ENCODE results near the gene LPXN. TPM values are rescaled to one million over a fixed set of nuclear protein-coding genes. Genes with fewer than 3 reads are reported as not detected.

LPXN gene
- total RNA-seq, 1 experiment from 2014 or later = 67.3 TPM

- DNase-seq (ENCODE audit: low read depth) = peak; percentile 75
Measured at GRCh38 chr11:58524232-58525036, 51.2 kb downstream of the LPXN start.

DNA sequence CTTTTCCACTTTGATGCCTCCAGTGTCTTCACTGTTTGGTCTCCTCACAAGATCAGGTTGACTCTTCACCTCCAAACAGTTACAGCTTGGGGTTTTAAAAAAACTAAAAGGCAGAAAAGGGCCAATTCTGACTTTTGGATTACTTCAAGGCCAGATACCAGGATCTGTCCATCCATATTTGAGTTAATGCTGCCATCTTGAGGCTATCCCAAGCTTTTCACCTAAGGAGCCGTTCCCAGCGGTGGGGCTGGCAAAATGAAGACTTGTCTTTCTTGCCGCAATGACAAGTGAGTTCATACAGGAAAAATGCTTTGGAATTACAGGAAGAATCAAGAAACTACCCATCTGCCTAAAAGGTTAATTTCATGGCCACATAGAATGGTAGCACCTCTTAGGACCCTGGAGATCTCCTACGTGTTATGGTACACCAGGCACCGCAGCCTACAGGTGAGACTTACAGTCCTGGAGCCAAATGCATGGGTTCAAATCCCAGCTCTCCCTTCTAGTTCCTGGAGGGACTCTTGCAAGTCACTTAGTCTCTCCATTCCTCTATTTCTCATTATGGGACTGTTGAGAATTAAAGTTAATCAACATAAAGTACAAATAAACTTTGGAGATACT is 61.8 kb downstream of the LPXN start:
- peak; percentile 67 for DNase-seq (ENCODE audit: low read depth)

- no peak for DNase-seq (ENCODE audit: low read depth)
Measured at GRCh38 chr11:58511636-58512035, 64.0 kb downstream of the LPXN start.

GRCh38 chr11:58509748-58510147 is 65.9 kb downstream of the LPXN start:
- no peak for DNase-seq (ENCODE audit: low read depth)

- no peak for DNase-seq (ENCODE audit: low read depth)
Measured at GRCh38 chr11:58508814-58509213, 66.8 kb downstream of the LPXN start.

DNA sequence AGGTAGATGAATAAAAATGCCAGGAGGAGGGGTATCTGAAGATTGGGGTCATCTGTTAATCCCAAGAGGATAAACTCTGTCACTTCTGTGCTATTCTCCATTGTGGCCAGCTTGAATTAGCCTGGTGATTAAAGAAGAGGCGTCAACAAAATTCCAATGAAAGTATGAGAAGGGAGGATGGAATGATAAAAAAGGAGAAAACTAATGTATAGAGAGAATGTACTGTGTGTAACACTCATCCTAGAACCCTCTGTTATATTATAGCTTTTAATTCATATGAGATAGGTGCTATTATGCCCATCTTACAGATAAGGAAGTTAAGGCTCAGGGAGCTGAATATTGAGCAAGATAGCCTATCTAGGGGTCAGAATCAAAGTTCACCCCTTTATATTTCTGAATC is 67.7 kb downstream of the LPXN start, which contains the start of gene OR5B21:
Gene OR5B21 (minus strand): TSS at position 101 of the 400 bp plus-strand sequence. CDS start 0 bp downstream, at position 101.
- DNase-seq (ENCODE audit: low read depth) = no peak

DNA sequence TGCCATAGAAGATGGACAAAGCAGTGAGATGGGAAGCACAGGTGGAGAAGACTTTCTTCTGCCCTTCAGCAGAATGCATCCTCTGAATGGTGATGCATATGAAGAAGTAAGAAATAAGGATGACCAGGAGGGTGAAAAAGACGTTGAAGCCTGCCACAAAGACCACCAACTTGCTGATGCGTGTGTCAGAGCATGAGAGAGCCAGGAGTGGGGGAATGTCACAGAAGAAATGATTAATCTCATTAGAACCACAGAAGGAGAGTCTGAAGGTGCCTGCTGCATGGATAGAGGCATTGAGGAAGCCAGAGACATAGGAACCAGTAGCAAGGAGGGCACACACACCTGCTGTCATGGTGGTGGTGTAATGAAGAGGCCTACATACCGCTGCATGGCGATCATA is 68.3 kb downstream of the LPXN start:
- DNase-seq (ENCODE audit: low read depth) = no peak

- DNase-seq (ENCODE audit: low read depth) = no peak
Measured at GRCh38 chr11:58506935-58507334, 68.7 kb downstream of the LPXN start.

DNA sequence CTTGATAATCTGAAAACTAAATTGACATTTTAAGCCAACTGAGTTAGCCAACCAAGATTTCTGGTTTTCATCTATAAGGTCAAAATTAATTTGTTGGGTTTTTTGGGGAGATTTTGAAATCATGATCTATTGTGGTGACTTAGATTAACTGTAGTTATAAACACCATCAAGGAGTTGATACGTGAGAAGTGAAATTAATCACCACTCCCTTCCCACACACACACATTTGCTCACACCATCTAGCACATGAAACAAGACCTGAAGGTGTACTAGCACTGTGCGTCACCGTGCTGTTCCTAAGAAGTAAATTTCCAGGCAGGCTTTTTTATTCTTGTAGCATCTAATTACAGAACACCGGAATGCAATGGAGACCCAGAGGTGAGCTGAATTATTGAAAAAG is 69.8 kb downstream of the LPXN start:
- DNase-seq (ENCODE audit: low read depth) = no peak

- DNase-seq (ENCODE audit: low read depth) = no peak
Measured at GRCh38 chr11:58504232-58504631, 71.4 kb downstream of the LPXN start.

DNA sequence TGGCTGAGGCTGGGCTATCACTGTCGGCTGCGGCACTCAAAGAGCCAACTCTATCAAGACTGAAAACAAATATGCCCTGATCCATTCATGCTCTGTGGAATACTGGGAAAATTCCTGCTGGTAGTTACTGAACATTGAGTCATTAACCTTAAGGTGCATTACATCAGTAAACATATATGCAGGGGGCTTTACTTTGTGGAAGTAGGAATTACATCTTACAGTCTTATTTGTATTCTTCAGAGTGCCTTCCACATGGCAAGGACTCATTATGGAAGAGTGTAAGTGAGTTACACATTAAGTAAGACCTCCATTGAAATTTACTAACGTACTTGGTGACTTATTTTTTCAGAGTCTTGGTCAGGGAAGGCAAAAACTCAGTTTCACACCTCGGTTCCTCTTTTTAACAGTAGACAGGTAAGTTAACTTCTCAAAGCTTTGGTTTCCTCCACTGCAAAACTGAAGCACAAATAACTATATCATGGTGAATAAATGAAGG is 72.2 kb downstream of the LPXN start:
- DNase-seq (ENCODE audit: low read depth) = no peak

GRCh38 chr11:58502004-58502403 is 73.7 kb downstream of the LPXN start:
- DNase-seq (ENCODE audit: low read depth) = no peak

GRCh38 chr11:58498464-58498863 is 77.2 kb downstream of the LPXN start:
- DNase-seq (ENCODE audit: low read depth) = no peak

DNA sequence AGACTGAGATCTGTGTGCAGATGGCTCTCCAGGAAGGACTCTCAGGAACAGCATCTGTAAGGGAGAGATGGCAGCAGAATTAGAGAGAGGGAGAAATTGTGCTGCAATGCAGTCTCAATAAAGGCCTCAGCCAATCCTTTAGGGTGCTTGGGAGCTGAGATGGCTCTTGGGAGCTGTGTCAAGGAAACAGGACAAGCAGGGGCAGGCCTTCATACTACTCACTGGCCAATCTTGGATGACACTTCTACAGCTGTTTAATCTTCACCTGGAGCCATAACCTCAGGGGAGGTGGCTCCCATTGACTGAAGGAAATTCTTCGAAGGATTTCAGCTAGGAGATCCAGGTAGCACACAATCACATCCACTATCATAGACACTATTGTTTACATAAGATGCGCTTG is 77.7 kb downstream of the LPXN start:
- DNase-seq (ENCODE audit: low read depth) = no peak

- no peak for DNase-seq (ENCODE audit: low read depth)
Measured at GRCh38 chr11:58495906-58496305, 79.8 kb downstream of the LPXN start.

- DNase-seq (ENCODE audit: low read depth) = no peak
Measured at GRCh38 chr11:58494101-58494500, 81.6 kb downstream of the LPXN start.

GRCh38 chr11:58493676-58494075 is 82.0 kb downstream of the LPXN start:
- DNase-seq (ENCODE audit: low read depth) = no peak

DNA sequence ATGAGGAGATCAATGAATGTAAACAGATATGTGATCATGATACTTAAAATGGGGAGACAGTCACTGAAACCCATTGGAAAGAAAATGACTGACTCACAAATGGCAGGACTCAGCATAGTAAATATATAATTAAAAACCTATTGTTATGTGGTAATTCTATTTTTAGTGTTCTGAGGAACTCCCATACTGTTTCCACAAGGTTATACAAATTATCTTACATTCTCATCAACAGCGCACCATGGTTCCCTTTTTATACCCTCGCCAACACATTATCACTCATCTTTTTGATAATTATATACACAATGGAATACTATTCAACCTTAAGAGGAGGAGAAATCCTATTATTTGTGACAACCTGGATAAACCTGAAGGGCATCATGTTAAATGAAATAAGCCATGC is 84.8 kb downstream of the LPXN start:
- DNase-seq (ENCODE audit: low read depth) = no peak

- no peak for DNase-seq (ENCODE audit: low read depth)
Measured at GRCh38 chr11:58487170-58487569, 88.5 kb downstream of the LPXN start.

DNA sequence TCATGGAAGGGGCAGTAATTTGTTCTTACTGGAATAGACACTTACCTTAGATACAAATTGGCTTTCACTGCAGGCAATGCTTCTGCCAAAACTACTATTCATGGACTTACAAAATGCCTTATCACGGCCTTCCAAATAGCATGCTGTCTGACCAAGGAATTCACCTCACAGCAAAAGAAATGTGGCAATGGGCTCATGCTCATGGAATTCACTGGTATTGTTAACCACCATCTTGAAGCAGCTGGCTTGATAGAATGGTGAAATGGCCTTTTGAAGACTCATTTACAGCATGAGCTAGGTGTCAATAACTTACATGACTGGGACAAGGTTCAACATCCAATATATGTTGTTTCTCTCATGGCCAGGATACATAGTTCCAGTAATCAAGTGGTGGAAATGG is 89.7 kb downstream of the LPXN start:
- DNase-seq (ENCODE audit: low read depth) = no peak
